Measurements from ENCODE around the gene RPL5. TPM values are rescaled to one million over a fixed set of nuclear protein-coding genes. Genes with fewer than 3 reads are reported as not detected.

Gene RPL5
- total RNA-seq, 2 donors from 2014 or later: 749 to 786 TPM

DNA sequence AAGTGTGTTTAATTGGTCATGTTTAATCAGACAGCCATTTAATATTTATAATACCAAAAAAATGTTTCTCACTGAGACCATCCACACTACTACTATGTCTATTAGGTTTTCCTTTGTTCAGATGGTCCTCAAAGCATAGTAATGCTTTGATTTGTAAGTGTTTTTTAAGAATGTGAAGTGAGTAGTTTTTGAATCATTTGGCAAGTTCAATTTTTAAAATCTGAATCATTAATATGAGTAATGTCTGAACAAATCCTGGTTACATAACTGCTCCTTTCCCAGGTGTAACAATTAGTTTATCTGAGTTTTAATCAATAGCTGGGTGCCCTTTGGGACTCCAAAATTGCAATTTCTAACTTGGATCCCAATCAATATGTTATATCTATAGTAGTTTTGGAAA lies 23.5 kb upstream of the RPL5 start:
- DNase-seq: no peak
- Histone ChIP-seq H3K9ac (ENCODE audit: low read depth in 2 of 2, low read length in 2 of 2) (no peak overlapping the region), H3K27ac (no peak overlapping the region), H3K4me1 (no peaks in the 10 kb centered on the region), H3K4me3 (no peak overlapping the region), H3K27me3 (no peaks in the 10 kb centered on the region), H3K9me3 (no peaks in the 10 kb centered on the region), H3K36me3 (no peaks in the 10 kb centered on the region)
- TF ChIP-seq CTCF (IDR thresholded peaks at IDR 0.05): no peak
- intact Hi-C loops (cut with DNase I): no loop called here

DNA sequence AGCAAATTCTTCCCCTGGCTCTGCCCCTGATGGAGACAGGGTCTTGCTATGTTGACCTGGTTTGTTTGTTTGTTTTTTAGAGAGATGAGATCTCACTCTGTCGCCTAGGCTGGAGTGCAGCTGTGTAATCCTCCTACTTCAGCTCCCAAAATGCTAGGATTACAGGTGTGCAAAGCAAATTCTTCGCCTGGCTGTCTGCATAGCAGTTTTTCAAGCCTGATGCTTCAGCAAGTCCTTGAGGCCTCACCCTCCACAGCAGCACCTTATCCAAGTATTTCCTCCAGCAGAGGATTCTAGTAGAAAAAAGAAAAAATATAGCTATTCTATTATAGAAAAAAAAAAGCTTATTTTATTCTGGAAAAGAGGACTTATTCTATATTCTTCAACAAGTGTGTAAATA lies 15.1 kb upstream of the RPL5 start:
- TF ChIP-seq CTCF (IDR thresholded peaks at IDR 0.05): no peak
- Histone ChIP-seq H3K4me3 (no peak overlapping the region), H3K4me1 (no peaks in the 10 kb centered on the region), H3K27me3 (no peaks in the 10 kb centered on the region), H3K9ac (ENCODE audit: low read depth in 2 of 2, low read length in 2 of 2) (peak overlapping the region in 1 of 2 donors; percentile 38), H3K9me3 (no peaks in the 10 kb centered on the region), H3K36me3 (no peaks in the 10 kb centered on the region), H3K27ac (peak overlapping the region; percentile 28)
- intact Hi-C loops (cut with DNase I): no loop called here
- DNase-seq: no peak

- no peaks in the 10 kb centered on the region for H3K9me3 ChIP-seq
- no peaks in the 10 kb centered on the region for H3K4me1 ChIP-seq
- H3K27me3 ChIP-seq: no peaks in the 10 kb centered on the region
- intact Hi-C loops (cut with DNase I): no loop called here
- H3K4me3 ChIP-seq: no peak overlapping the region
- peak; percentile 53 for DNase-seq
- peak overlapping the region in 1 of 2 donors; percentile 51 for H3K9ac ChIP-seq (ENCODE audit: low read depth in 2 of 2, low read length in 2 of 2)
- peak overlapping the region; percentile 63 for H3K27ac ChIP-seq
- no peak for TF ChIP-seq CTCF (IDR thresholded peaks at IDR 0.05)
- no peaks in the 10 kb centered on the region for H3K36me3 ChIP-seq
Measured at GRCh38 chr1:92817137-92817697, 14.6 kb upstream of the RPL5 start.

DNA sequence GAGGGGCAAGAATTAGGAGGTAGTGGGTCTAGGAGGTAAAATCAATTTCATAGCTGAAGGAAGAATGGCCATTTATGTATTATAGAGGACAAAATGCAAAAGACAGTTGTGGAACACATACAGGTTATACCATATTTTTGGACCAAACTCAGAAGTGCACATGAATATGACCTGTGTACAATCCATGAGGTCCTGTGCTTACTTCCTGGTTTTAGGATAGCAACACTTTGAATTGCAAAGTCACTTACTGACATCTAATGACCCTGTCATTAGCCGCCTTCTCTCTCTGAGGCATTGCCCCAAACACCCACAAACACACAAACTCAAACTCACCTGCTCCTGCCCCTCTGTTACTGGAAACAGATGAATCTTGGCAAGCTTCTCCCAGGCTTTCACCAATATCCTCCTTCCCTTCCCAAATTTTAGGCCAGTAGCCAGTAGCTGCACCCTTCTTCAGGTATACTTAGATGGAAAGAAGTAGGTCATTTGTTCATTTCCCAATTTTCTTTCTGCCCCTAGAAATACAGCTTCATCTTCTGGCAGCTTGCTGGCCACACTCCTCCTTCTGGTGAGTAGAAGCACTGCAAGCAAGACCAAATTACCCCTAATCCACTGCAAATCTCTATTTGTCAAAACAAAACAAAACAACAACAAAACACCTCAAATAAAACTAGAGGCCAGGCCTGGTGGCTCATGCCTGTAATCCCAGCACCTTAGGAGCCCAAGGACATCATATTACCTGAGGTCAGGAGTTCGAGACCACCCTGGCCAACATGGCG lies 13.7 kb upstream of the RPL5 start:
- Histone ChIP-seq H3K9me3 (no peaks in the 10 kb centered on the region), H3K4me3 (no peak overlapping the region), H3K27me3 (no peaks in the 10 kb centered on the region), H3K9ac (ENCODE audit: low read depth in 2 of 2, low read length in 2 of 2) (peak overlapping the region in 1 of 2 donors; percentile 51), H3K36me3 (no peaks in the 10 kb centered on the region), H3K27ac (peak overlapping the region; percentile 63), H3K4me1 (no peaks in the 10 kb centered on the region)
- TF ChIP-seq CTCF (IDR thresholded peaks at IDR 0.05): peak; percentile 59
- intact Hi-C loops (cut with DNase I): loop anchor here (2.0 kb wide), 1 partner anchor 69 kb away; no protein-coding TSS in a partner anchor
- DNase-seq: peak; percentile 28

- intact Hi-C loops (cut with DNase I): no loop called here
- TF ChIP-seq CTCF (IDR thresholded peaks at IDR 0.05): no peak
- H3K36me3 ChIP-seq: no peaks in the 10 kb centered on the region
Measured at GRCh38 chr1:92820024-92820423, 11.8 kb upstream of the RPL5 start.

More at GRCh38 chr1:92820024-92820423, 11.8 kb upstream of the RPL5 start:
- no peak overlapping the region for H3K9ac ChIP-seq (ENCODE audit: low read depth in 2 of 2, low read length in 2 of 2)
- H3K4me3 ChIP-seq: no peak overlapping the region
- no peaks in the 10 kb centered on the region for H3K4me1 ChIP-seq
- no peak overlapping the region for H3K27ac ChIP-seq
- no peaks in the 10 kb centered on the region for H3K27me3 ChIP-seq
- DNase-seq: no peak
- H3K9me3 ChIP-seq: no peaks in the 10 kb centered on the region

All from colonic mucosa (tissue), 4 donors.